Testis (tissue), 2 donors: Measurements from ENCODE around the gene IL32.

ENCODE experiments used
- POLR2A ChIP-seq: fragments of 450-650 bp; IDR thresholded peaks from one replicate; pipeline ENCODE4 v1.6.1; 2017; ENCODE audit warnings: antibody characterized with exemption, mild to moderate bottlenecking, moderate library complexity
- TF ChIP-seq, protein P1 (sequence below), 3 experiments: fragments of 450-650 bp in 2 of 3; fragments of 200-600 bp in 1 of 3; sonication (generic) in 1 of 3; IDR thresholded peaks; one replicate each; pipeline ENCODE4 v1.5.1; 2016 to 2019; ENCODE audit warnings: antibody characterized with exemption in 3 of 3, mild to moderate bottlenecking in 2 of 3, moderate library complexity in 1 of 3

DNA sequence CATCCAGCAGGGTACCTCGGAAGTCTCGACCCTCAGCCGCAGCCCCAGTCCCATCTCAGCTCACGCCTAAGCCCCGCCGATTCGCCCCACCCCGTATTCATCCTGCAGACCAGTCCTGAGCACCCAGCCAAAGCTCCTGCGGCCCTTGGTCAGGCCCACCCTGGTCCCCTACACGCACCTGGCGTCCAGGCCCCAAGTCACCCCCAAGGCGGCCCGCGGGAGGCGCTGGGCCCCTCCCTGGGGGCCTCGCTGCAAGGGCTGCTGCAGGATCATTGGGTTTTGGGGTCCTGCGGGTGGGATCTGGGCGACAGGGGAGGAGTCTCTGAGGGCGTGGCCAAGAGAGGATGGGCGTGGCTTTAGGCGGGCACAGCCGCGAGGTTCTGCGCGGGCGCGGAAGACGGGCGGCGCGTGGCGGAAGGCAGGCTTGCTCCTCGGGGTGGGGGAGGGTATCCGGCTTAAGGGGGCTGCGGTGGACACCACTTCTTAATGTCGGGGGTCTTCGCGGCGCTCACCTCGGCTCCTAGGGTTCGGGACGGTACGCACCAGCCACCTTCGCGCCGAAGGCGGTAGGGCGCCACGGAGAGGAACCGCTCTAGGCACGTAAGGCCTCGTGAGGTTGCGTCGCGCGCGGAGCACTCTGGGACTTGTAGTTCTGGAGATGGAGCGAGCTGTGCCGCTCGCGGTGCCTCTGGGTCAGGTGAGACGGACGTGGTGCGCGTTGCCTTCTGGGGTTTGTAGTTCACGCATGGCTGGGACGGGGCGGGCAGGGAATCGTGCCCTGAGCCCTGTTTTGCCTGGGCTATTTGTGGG lies 41.6 kb upstream of the IL32 start, which contains the start of the genes HCFC1R1 and THOC6:
- TF ChIP-seq, protein P1, sequence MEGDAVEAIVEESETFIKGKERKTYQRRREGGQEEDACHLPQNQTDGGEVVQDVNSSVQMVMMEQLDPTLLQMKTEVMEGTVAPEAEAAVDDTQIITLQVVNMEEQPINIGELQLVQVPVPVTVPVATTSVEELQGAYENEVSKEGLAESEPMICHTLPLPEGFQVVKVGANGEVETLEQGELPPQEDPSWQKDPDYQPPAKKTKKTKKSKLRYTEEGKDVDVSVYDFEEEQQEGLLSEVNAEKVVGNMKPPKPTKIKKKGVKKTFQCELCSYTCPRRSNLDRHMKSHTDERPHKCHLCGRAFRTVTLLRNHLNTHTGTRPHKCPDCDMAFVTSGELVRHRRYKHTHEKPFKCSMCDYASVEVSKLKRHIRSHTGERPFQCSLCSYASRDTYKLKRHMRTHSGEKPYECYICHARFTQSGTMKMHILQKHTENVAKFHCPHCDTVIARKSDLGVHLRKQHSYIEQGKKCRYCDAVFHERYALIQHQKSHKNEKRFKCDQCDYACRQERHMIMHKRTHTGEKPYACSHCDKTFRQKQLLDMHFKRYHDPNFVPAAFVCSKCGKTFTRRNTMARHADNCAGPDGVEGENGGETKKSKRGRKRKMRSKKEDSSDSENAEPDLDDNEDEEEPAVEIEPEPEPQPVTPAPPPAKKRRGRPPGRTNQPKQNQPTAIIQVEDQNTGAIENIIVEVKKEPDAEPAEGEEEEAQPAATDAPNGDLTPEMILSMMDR (IDR thresholded peaks at IDR 0.05), result no peak
- TF ChIP-seq POLR2A, result no peak
